GM13977 (cell line): Measurements from ENCODE around the gene DAND5.

Experiments used
- DNase-seq: peaks from one replicate; pipeline ENCODE4 v3.0.0; 2012; ENCODE audit warnings: low spot score
- CTCF ChIP-seq: IDR thresholded peaks from 2 replicates; pipeline ENCODE4 v1.5.1; 2012; ENCODE audit warnings: mild to moderate bottlenecking, control low read depth; ENCODE audit not compliant: insufficient read depth; ENCODE audit errors: extremely low read depth, missing control alignments
- in situ Hi-C: fragments of 300-500 bp; cut with MboI; formaldehyde crosslinking; loops from one replicate; pipeline ENCODE4 v1.12.0; 2022; ENCODE audit warnings: low sequenced_read_pairs, low pct_unique_long_range_greater_than_20kb, mixed read lengths, inconsistent platforms; ENCODE audit not compliant: unreplicated experiment

DAND5 gene

GRCh38 chr19:13019332-13019731 is 50.0 kb downstream of the DAND5 start:
- no peak for TF ChIP-seq CTCF
- DNase-seq, result no peak
- in situ Hi-C loops, result no loop called here

- in situ Hi-C loops, result no loop called here
- no peak for TF ChIP-seq CTCF
- no peak for DNase-seq
Observed at GRCh38 chr19:13020002-13020414, 50.6 kb downstream of the DAND5 start.

GRCh38 chr19:13022111-13022858 is 52.9 kb downstream of the DAND5 start:
- no peak for TF ChIP-seq CTCF
- DNase-seq, result peak; percentile 78
- in situ Hi-C loops, result no loop called here

- in situ Hi-C loops, result no loop called here
- no peak for TF ChIP-seq CTCF
- peak; percentile 80 for DNase-seq
Observed at GRCh38 chr19:13022859-13023636, 53.7 kb downstream of the DAND5 start.

GRCh38 chr19:13023656-13024055 is 54.3 kb downstream of the DAND5 start:
- no peak for TF ChIP-seq CTCF
- no peak for DNase-seq
- in situ Hi-C loops, result no loop called here
